Uterine smooth muscle cell (primary cell): ENCODE data around the gene HSF2BP. TPM values are rescaled to one million over a fixed set of nuclear protein-coding genes. Genes with fewer than 3 reads are reported as not detected.

ENCODE experiments used
- total RNA-seq: library from RNA; depleted of rRNA; stranded (reverse); fragments of >200 nt; gene quantifications from 2 replicates; pipeline ENCODE4 v1.2.3, GENCODE V29; 2014

Gene HSF2BP
- total RNA-seq: 1.00 and 2.4 TPM in 2 replicates

DNA sequence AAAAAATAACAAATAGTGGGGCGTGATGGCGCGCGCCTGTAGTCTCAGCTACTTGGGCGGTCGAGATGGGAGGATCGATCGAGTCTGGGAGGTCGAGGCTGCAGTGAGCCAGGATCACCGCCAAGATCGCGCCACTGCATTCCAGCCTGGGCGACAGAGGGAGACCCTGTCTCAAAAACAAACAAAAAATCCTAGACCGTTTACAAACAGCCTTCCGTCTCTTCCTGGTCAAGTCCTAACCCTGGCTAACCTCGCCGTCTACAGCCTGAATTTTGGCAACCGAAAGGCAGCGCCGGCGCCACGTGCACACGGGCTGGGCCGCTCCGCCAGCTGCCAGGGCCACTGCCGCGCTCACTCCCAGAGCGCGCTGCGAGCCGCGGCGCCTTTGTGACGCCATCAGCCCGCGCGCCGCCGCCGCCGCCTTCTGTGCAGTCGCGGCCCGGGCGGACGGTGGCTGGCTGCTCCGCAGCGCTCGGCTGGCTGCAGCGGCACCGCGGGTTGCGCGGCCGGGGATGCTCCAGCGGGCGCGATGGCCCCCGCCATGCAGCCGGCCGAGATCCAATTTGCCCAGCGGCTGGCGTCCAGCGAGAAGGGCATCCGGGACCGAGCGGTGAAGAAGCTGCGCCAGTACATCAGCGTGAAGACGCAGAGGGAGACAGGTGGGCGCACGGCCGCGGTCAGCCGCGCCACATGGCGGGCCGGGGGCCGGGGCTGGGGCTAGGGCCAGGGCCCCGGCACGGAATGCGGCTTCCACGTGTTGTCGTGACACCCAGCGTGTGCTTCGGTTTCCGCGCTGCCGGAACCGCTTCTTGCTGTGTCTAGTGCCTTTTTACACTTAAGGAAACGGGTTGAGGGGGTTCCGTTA lies at the start of gene HSF2BP, which contains the start of gene RRP1B:
TSS of gene HSF2BP (minus strand) at position 353 of the 865 bp plus-strand sequence. CDS start 1,392 bp downstream, outside the sequence.
TSS of gene RRP1B (plus strand) at position 425 of the 865 bp plus-strand sequence. CDS start at position 530, 105 bp downstream.

Other genes starting within 250 kb of the HSF2BP start
- 0.66 and 1.1 TPM in 2 replicates for gene SIK1, start 232.4 kb downstream of the HSF2BP start, total RNA-seq
- gene RRP1B, start 72 bp upstream of the HSF2BP start, total RNA-seq: 25.4 and 32.4 TPM in 2 replicates
- 300 and 313 TPM in 2 replicates for gene PDXK, start 59.6 kb upstream of the HSF2BP start, total RNA-seq
- 5.4 and 8.7 TPM in 2 replicates for gene CSTB, start 116.8 kb upstream of the HSF2BP start, total RNA-seq
- gene RRP1, start 130.1 kb upstream of the HSF2BP start, total RNA-seq: 16.7 and 26.2 TPM in 2 replicates
- 67.1 and 77.8 TPM in 2 replicates for gene AGPAT3, start 205.7 kb upstream of the HSF2BP start, total RNA-seq